ENCODE measurements around the gene SACS. TPM values are rescaled to one million over a fixed set of nuclear protein-coding genes. Genes with fewer than 3 reads are reported as not detected.

Gene SACS
- total RNA-seq, result 1 to 10 TPM; 2.4 to 5.0 (median 3.9) TPM

GRCh38 chr13:23433171-23434153, at the start of gene SACS:
Gene SACS (minus strand): TSS chr13:23433702. CDS start chr13:23411239, 22,463 bp downstream.
- WGBS, 2 donors, result 24 to 28% methylated on average over 26 of the region's 26 CpGs
- H3K4me3 ChIP-seq (ENCODE audit: low read depth, poor library complexity, severe bottlenecking), result no peak within 1 kb of the TSS
- TF ChIP-seq POLR2A (IDR thresholded peaks at IDR 0.05) (no peak), CTCF (IDR thresholded peaks at IDR 0.05) (no peak)
- DNase-seq (ENCODE audit: low spot score in 2 of 2), result no peak
- intact Hi-C loops (cut with DNase I; ENCODE audit: low total_unique reads), result no loop called here

- no peak overlapping the region for H3K4me3 ChIP-seq (ENCODE audit: low read depth, poor library complexity, severe bottlenecking)
- intact Hi-C loops (cut with DNase I; ENCODE audit: low total_unique reads), result no loop called here
- DNase-seq (ENCODE audit: low spot score in 2 of 2), result no peak
- TF ChIP-seq POLR2A (IDR thresholded peaks at IDR 0.05) (no peak), CTCF (IDR thresholded peaks at IDR 0.05) (no peak)
- 92 to 93% methylated on average over 1 of the region's 1 CpG for WGBS, 2 donors
Measured at GRCh38 chr13:23480324-23480723, 46.8 kb upstream of the SACS start.

GRCh38 chr13:23477101-23477500, 43.6 kb upstream of the SACS start:
- no peak for DNase-seq (ENCODE audit: low spot score in 2 of 2)
- no peak for TF ChIP-seq CTCF (IDR thresholded peaks at IDR 0.05)
- TF ChIP-seq POLR2A (IDR thresholded peaks at IDR 0.05), result no peak
- intact Hi-C loops (cut with DNase I; ENCODE audit: low total_unique reads), result no loop called here
- H3K4me3 ChIP-seq (ENCODE audit: low read depth, poor library complexity, severe bottlenecking), result no peak overlapping the region

- TF ChIP-seq POLR2A (IDR thresholded peaks at IDR 0.05) (no peak), CTCF (IDR thresholded peaks at IDR 0.05) (no peak)
- WGBS, 2 donors, result 77 to 84% methylated on average over 5 of the region's 5 CpGs
- intact Hi-C loops (cut with DNase I; ENCODE audit: low total_unique reads), result no loop called here
Measured at GRCh38 chr13:23473221-23473620, 39.7 kb upstream of the SACS start.

GRCh38 chr13:23472189-23472588, 38.7 kb upstream of the SACS start:
- no peak for TF ChIP-seq CTCF (IDR thresholded peaks at IDR 0.05)
- no peak for TF ChIP-seq POLR2A (IDR thresholded peaks at IDR 0.05)
- no peak overlapping the region for H3K4me3 ChIP-seq (ENCODE audit: low read depth, poor library complexity, severe bottlenecking)
- 71 to 81% methylated on average over 4 of the region's 4 CpGs for WGBS, 2 donors
- DNase-seq (ENCODE audit: low spot score in 2 of 2), result no peak
- intact Hi-C loops (cut with DNase I; ENCODE audit: low total_unique reads), result no loop called here

More at GRCh38 chr13:23473221-23473620, 39.7 kb upstream of the SACS start:
- no peak overlapping the region for H3K4me3 ChIP-seq (ENCODE audit: low read depth, poor library complexity, severe bottlenecking)
- DNase-seq (ENCODE audit: low spot score in 2 of 2), result no peak
